ENCODE data around the gene CMPK1. TPM values are rescaled to one million over a fixed set of nuclear protein-coding genes. Genes with fewer than 3 reads are reported as not detected.
A peak's percentile ranks its signal among the peaks of the same experiment; 100 is the strongest.

The CMPK1 gene
- polyA plus RNA-seq, 1 donor (not counting 4 experiments of a cell fraction or from before 2014, with no cell fraction given): 63.8 TPM

DNA sequence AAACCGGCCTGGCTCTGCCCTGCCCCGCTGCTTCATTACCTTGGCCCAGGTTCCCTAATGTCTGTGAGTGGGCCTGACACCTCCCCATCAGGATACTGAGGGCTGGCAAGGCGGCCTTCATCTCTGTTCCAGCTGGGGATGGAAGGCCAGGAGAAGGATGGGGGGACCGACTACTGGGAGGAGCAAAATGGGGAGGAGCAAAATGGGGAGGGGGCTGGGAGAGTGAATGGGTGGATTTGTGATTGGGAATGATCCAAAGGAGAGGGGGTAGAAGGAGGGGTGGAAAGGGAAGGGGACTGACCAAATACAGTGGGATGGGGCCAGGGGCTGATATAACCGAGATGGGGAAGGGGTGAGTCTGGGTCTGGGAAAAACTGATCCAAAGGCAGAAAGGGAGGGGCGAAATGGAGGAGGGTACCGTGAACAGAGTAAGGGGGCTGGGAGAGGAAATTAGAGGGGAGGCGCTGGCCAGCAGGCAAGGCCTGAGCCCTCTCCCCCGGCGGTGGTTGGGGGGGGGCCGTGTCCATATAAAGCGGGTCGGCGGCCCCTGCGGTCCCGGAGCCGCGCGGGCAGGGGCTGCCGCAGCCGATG lies 82.2 kb downstream of the CMPK1 start, which contains the start of gene FOXE3:
Gene FOXE3, plus strand, starts transcription at position 558 of the 591 bp plus-strand sequence. Its CDS starts 31 bp downstream, at position 589.
- Histone ChIP-seq H3K4me2 (ENCODE audit: control insufficient read depth, extremely low read depth, insufficient read depth, low read depth, low read length) (peak within 1 kb of the TSS; percentile 60), H3K9me3 (ENCODE audit: control insufficient read depth, low read depth, low read length) (no peaks in the 10 kb centered on the region), H3K9me1 (ENCODE audit: control insufficient read depth, extremely low read depth, insufficient read depth, low read length) (no peaks in the 10 kb centered on the region), H3K79me2 (ENCODE audit: control insufficient read depth, insufficient read depth, low read length) (no peaks in the 10 kb centered on the region), H2AFZ (ENCODE audit: control insufficient read depth, low read length) (peak within 1 kb of the TSS; percentile 78), H3K36me3 (ENCODE audit: control insufficient read depth in 2 of 2, extremely low read depth in 1 of 2, insufficient read depth in 2 of 2, low read length in 2 of 2) (no peaks in the 10 kb centered on the region), H3K4me1 (ENCODE audit: control insufficient read depth, extremely low read depth, insufficient read depth, low read length) (no peaks in the 10 kb centered on the region), H3K4me3 (ENCODE audit: control insufficient read depth in 2 of 3, extremely low read depth in 1 of 3, insufficient read depth in 2 of 3, low read depth in 1 of 3, low read length in 3 of 3) (peak within 1 kb of the TSS in 1 of 3 experiments; percentile 15), H3K27me3 (ENCODE audit: control insufficient read depth, extremely low read depth, insufficient read depth, low read length) (peaks cover 51% of the 10 kb centered on the region), H4K20me1 (ENCODE audit: control insufficient read depth, extremely low read depth, insufficient read depth, low read length) (no peaks in the 10 kb centered on the region), H3K9ac (ENCODE audit: control insufficient read depth, extremely low read depth, insufficient read depth, low read length) (no peak within 1 kb of the TSS), H3K27ac (ENCODE audit: control insufficient read depth, insufficient read depth, low read length) (no peak within 1 kb of the TSS)
- dilution Hi-C loops (cut with MboI; ENCODE audit: extremely low pct_ligation_motif_present, low sequenced_read_pairs): no loop called here
- TF ChIP-seq EZH2 (IDR thresholded peaks at IDR 0.05; ENCODE audit: low read length): peak; percentile 62
- TF ChIP-seq, protein P1, sequence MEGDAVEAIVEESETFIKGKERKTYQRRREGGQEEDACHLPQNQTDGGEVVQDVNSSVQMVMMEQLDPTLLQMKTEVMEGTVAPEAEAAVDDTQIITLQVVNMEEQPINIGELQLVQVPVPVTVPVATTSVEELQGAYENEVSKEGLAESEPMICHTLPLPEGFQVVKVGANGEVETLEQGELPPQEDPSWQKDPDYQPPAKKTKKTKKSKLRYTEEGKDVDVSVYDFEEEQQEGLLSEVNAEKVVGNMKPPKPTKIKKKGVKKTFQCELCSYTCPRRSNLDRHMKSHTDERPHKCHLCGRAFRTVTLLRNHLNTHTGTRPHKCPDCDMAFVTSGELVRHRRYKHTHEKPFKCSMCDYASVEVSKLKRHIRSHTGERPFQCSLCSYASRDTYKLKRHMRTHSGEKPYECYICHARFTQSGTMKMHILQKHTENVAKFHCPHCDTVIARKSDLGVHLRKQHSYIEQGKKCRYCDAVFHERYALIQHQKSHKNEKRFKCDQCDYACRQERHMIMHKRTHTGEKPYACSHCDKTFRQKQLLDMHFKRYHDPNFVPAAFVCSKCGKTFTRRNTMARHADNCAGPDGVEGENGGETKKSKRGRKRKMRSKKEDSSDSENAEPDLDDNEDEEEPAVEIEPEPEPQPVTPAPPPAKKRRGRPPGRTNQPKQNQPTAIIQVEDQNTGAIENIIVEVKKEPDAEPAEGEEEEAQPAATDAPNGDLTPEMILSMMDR (optimal IDR thresholded peaks at IDR 0.05 in 1 of 3, IDR thresholded peaks at IDR 0.05 in 1 of 3, conservative IDR thresholded peaks at IDR 0.05 in 1 of 3; ENCODE audit: extremely low read depth in 1 of 3, insufficient read depth in 2 of 3, low read length in 3 of 3): no peak
- FAIRE-seq (no peak), DNase-seq (ENCODE audit: low read depth, low spot score) (no peak)

DNA sequence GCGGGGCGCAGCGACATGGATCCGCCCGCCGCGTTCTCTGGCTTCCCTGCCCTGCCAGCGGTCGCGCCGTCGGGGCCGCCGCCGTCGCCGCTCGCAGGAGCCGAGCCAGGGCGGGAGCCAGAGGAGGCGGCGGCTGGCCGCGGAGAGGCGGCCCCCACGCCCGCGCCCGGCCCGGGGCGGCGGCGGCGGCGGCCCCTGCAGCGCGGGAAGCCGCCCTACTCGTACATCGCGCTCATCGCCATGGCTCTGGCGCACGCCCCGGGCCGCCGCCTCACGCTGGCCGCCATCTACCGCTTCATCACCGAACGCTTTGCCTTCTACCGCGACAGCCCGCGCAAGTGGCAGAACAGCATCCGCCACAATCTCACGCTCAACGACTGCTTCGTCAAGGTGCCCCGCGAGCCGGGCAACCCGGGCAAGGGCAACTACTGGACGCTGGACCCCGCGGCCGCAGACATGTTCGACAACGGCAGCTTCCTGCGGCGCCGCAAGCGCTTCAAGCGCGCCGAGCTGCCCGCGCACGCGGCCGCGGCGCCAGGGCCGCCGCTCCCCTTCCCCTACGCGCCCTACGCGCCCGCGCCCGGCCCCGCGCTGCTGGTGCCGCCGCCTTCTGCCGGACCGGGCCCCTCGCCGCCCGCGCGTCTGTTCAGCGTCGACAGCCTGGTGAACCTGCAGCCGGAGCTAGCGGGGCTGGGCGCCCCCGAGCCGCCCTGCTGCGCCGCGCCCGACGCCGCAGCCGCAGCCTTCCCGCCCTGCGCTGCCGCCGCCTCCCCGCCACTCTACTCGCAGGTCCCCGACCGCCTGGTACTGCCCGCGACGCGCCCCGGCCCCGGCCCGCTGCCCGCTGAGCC lies 83.0 kb downstream of the CMPK1 start:
- TF ChIP-seq, protein P1 (optimal IDR thresholded peaks at IDR 0.05 in 1 of 3, IDR thresholded peaks at IDR 0.05 in 1 of 3, conservative IDR thresholded peaks at IDR 0.05 in 1 of 3; ENCODE audit: extremely low read depth in 1 of 3, insufficient read depth in 2 of 3, low read length in 3 of 3): no peak
- TF ChIP-seq EZH2 (IDR thresholded peaks at IDR 0.05; ENCODE audit: low read length): peak; percentile 69
- H3K4me1 ChIP-seq (ENCODE audit: control insufficient read depth, extremely low read depth, insufficient read depth, low read length): no peaks in the 10 kb centered on the region
- H2AFZ ChIP-seq (ENCODE audit: control insufficient read depth, low read length): peak overlapping the region; percentile 78
- H3K27ac ChIP-seq (ENCODE audit: control insufficient read depth, insufficient read depth, low read length): no peak overlapping the region
- H3K9me1 ChIP-seq (ENCODE audit: control insufficient read depth, extremely low read depth, insufficient read depth, low read length): no peaks in the 10 kb centered on the region
- no peak overlapping the region for H3K9ac ChIP-seq (ENCODE audit: control insufficient read depth, extremely low read depth, insufficient read depth, low read length)
- dilution Hi-C loops (cut with MboI; ENCODE audit: extremely low pct_ligation_motif_present, low sequenced_read_pairs): no loop called here
- no peak for DNase-seq (ENCODE audit: low read depth, low spot score)
- H4K20me1 ChIP-seq (ENCODE audit: control insufficient read depth, extremely low read depth, insufficient read depth, low read length): no peaks in the 10 kb centered on the region
- peak overlapping the region; percentile 60 for H3K4me2 ChIP-seq (ENCODE audit: control insufficient read depth, extremely low read depth, insufficient read depth, low read depth, low read length)
- H3K36me3 ChIP-seq (ENCODE audit: control insufficient read depth in 2 of 2, extremely low read depth in 1 of 2, insufficient read depth in 2 of 2, low read length in 2 of 2): no peaks in the 10 kb centered on the region
- H3K79me2 ChIP-seq (ENCODE audit: control insufficient read depth, insufficient read depth, low read length): no peaks in the 10 kb centered on the region
- no peak for FAIRE-seq
- peaks cover 51% of the 10 kb centered on the region for H3K27me3 ChIP-seq (ENCODE audit: control insufficient read depth, extremely low read depth, insufficient read depth, low read length)
- no peaks in the 10 kb centered on the region for H3K9me3 ChIP-seq (ENCODE audit: control insufficient read depth, low read depth, low read length)
- peak overlapping the region in 1 of 3 experiments; percentile 15 for H3K4me3 ChIP-seq (ENCODE audit: control insufficient read depth in 2 of 3, extremely low read depth in 1 of 3, insufficient read depth in 2 of 3, low read depth in 1 of 3, low read length in 3 of 3)
